Glutamatergic neuron (in vitro differentiated cells): ENCODE measurements around the gene OR52W1. TPM values are rescaled to one million over a fixed set of nuclear protein-coding genes. Genes with fewer than 3 reads are reported as not detected.

ENCODE experiments used
- DNase-seq: peaks from one replicate; pipeline ENCODE4 v3.0.0; 2022
- H3K27ac Mint-ChIP-seq: one replicate; pipeline ENCODE4 v1.8.0; 2020; ENCODE audit warnings: mild to moderate bottlenecking, mixed read lengths, inconsistent platforms; ENCODE audit not compliant: unreplicated experiment
- H3K27me3 Mint-ChIP-seq: one replicate; pipeline ENCODE4 v1.8.0; 2020; ENCODE audit warnings: mild to moderate bottlenecking, moderate library complexity, mixed read lengths, inconsistent platforms; ENCODE audit not compliant: unreplicated experiment
- H3K36me3 Mint-ChIP-seq: one replicate; pipeline ENCODE4 v1.8.0; 2020; ENCODE audit warnings: mild to moderate bottlenecking, mixed read lengths, inconsistent platforms; ENCODE audit not compliant: unreplicated experiment
- H3K4me1 Mint-ChIP-seq: one replicate; pipeline ENCODE4 v1.8.0; 2020; ENCODE audit warnings: mild to moderate bottlenecking, low read depth, mixed read lengths, inconsistent platforms; ENCODE audit not compliant: unreplicated experiment
- H3K4me3 Mint-ChIP-seq: one replicate; pipeline ENCODE4 v1.8.0; 2020; ENCODE audit warnings: mild to moderate bottlenecking, mixed read lengths, inconsistent platforms; ENCODE audit not compliant: unreplicated experiment
- H3K9me3 Mint-ChIP-seq: one replicate; pipeline ENCODE4 v1.8.0; 2020; ENCODE audit warnings: mild to moderate bottlenecking, moderate library complexity, mixed read lengths, inconsistent platforms; ENCODE audit not compliant: unreplicated experiment
- CTCF ChIP-seq: fragments of 200-600 bp; sonication (generic); IDR thresholded peaks from one replicate; pipeline ENCODE4 v1.5.0; 2021; ENCODE audit not compliant: partially characterized antibody, unreplicated experiment
- total RNA-seq: library from RNA; stranded (reverse); fragmentation: NEBNext Ultra II Directional; extraction: Animal tissue kit (Norgen Biotek cat#: 25700); gene quantifications from one replicate; pipeline ENCODE4 v1.2.1, GENCODE V29; 2021; ENCODE audit not compliant: unreplicated experiment

OR52W1 gene
- total RNA-seq, 1 donor from 2014 or later, result not detected

GRCh38 chr11:6200975-6201374, 2.0 kb downstream of the OR52W1 start:
- Mint-ChIP-seq H3K4me3 (no peak overlapping the region), H3K27ac (no peak overlapping the region), H3K36me3 (no peaks in the 10 kb centered on the region), H3K27me3 (no peaks in the 10 kb centered on the region), H3K9me3 (peaks cover 2% of the 10 kb centered on the region), H3K4me1 (no peaks in the 10 kb centered on the region)
- DNase-seq, result no peak
- no peak for TF ChIP-seq CTCF

- no peak for TF ChIP-seq CTCF
- Mint-ChIP-seq H3K27ac (no peak overlapping the region), H3K27me3 (no peaks in the 10 kb centered on the region), H3K4me1 (no peaks in the 10 kb centered on the region), H3K36me3 (no peaks in the 10 kb centered on the region), H3K9me3 (no peaks in the 10 kb centered on the region), H3K4me3 (no peak overlapping the region)
- no peak for DNase-seq
Measured at GRCh38 chr11:6201481-6201880, 2.5 kb downstream of the OR52W1 start.

DNA sequence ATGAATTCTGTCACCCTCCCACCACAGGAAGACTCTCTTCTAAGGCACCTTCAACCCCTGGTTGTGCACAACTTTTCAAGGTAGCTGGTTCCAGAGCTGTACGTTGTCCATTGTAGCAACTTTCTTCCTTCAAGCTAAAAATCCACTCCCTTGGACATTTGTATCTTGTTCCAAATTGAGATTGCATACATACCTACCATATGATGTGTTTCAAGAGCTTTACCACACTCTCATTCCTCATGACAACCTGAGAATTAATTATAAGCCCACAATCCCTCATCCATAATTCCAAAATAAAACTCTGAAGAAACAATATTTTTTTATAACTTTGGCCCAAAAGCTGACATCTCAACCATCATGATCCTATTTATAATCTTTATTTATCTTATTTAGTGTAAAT, 3.0 kb downstream of the OR52W1 start:
- H3K36me3 Mint-ChIP-seq, result no peaks in the 10 kb centered on the region
- no peaks in the 10 kb centered on the region for H3K4me1 Mint-ChIP-seq
- TF ChIP-seq CTCF, result no peak
- H3K27me3 Mint-ChIP-seq, result no peaks in the 10 kb centered on the region
- H3K4me3 Mint-ChIP-seq, result no peak overlapping the region
- no peaks in the 10 kb centered on the region for H3K9me3 Mint-ChIP-seq
- DNase-seq, result no peak
- no peak overlapping the region for H3K27ac Mint-ChIP-seq

GRCh38 chr11:6203327-6203726, 4.3 kb downstream of the OR52W1 start:
- no peak for DNase-seq
- no peak for TF ChIP-seq CTCF
- Mint-ChIP-seq H3K4me1 (no peaks in the 10 kb centered on the region), H3K27me3 (no peaks in the 10 kb centered on the region), H3K27ac (no peak overlapping the region), H3K36me3 (no peaks in the 10 kb centered on the region), H3K9me3 (no peaks in the 10 kb centered on the region), H3K4me3 (no peak overlapping the region)

GRCh38 chr11:6204706-6205105, 5.7 kb downstream of the OR52W1 start:
- TF ChIP-seq CTCF, result no peak
- Mint-ChIP-seq H3K4me1 (no peaks in the 10 kb centered on the region), H3K4me3 (no peak overlapping the region), H3K27ac (no peak overlapping the region), H3K36me3 (peaks cover 6% of the 10 kb centered on the region), H3K9me3 (no peaks in the 10 kb centered on the region), H3K27me3 (peaks cover 2% of the 10 kb centered on the region)
- DNase-seq, result no peak
